B cell (primary cell): ENCODE data around the gene CCR9.
"Not testable (repeated sequence)": the region's sequence is repeated elsewhere in the genome, so short reads cannot be mapped to it uniquely, and the experiment has no call there.

ENCODE experiments used
- EZH2 ChIP-seq: IDR thresholded peaks from 2 replicates; pipeline ENCODE4 v1.6.1; 2012; ENCODE audit warnings: borderline replicate concordance, low read depth, mild to moderate bottlenecking, moderate library complexity, low read length; ENCODE audit not compliant: insufficient read depth, poor library complexity, severe bottlenecking
- TF ChIP-seq, protein P1 (sequence below): fragments of 200-600 bp; IDR thresholded peaks from one replicate; pipeline ENCODE4 v1.8.0; 2022; ENCODE audit warnings: antibody characterized with exemption, mild to moderate bottlenecking

DNA sequence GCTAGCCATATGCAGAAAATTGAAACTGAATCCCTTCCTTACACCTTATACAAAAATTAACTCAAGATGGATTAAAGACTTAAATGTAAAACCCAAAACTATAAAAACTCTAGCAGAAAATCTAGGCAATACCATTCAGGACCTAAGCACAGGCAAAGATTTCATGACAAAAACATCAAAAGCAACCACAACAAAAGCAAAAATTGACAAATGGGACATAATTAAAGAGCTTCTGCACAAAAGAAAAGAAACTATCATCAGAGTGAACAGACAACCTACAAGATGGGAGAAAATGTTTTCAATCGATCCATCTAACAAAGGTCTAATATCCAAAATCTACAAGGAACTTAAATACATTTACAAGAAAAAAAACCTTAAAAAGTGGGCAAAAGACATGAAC lies 30.0 kb upstream of the CCR9 start:
- TF ChIP-seq, protein P1, sequence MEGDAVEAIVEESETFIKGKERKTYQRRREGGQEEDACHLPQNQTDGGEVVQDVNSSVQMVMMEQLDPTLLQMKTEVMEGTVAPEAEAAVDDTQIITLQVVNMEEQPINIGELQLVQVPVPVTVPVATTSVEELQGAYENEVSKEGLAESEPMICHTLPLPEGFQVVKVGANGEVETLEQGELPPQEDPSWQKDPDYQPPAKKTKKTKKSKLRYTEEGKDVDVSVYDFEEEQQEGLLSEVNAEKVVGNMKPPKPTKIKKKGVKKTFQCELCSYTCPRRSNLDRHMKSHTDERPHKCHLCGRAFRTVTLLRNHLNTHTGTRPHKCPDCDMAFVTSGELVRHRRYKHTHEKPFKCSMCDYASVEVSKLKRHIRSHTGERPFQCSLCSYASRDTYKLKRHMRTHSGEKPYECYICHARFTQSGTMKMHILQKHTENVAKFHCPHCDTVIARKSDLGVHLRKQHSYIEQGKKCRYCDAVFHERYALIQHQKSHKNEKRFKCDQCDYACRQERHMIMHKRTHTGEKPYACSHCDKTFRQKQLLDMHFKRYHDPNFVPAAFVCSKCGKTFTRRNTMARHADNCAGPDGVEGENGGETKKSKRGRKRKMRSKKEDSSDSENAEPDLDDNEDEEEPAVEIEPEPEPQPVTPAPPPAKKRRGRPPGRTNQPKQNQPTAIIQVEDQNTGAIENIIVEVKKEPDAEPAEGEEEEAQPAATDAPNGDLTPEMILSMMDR, result not testable (repeated sequence)
- not testable (repeated sequence) for TF ChIP-seq EZH2
